GM19328 (cell line): ENCODE results near the gene SLC15A5.

Source experiments
- ATAC-seq: cut with Tn5 transposase; IDR thresholded peaks from one replicate; pipeline ENCODE4 v1.9.1; 2021; ENCODE audit warnings: mild to moderate bottlenecking, moderate library complexity; ENCODE audit not compliant: unreplicated experiment

The SLC15A5 gene, protein sequence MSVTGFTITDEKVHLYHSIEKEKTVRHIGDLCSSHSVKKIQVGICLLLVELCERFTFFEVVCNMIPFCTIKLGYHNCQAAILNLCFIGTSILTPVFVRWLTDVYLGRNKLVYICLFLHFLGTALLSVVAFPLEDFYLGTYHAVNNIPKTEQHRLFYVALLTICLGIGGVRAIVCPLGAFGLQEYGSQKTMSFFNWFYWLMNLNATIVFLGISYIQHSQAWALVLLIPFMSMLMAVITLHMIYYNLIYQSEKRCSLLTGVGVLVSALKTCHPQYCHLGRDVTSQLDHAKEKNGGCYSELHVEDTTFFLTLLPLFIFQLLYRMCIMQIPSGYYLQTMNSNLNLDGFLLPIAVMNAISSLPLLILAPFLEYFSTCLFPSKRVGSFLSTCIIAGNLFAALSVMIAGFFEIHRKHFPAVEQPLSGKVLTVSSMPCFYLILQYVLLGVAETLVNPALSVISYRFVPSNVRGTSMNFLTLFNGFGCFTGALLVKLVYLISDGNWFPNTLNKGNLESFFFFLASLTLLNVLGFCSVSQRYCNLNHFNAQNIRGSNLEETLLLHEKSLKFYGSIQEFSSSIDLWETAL

DNA sequence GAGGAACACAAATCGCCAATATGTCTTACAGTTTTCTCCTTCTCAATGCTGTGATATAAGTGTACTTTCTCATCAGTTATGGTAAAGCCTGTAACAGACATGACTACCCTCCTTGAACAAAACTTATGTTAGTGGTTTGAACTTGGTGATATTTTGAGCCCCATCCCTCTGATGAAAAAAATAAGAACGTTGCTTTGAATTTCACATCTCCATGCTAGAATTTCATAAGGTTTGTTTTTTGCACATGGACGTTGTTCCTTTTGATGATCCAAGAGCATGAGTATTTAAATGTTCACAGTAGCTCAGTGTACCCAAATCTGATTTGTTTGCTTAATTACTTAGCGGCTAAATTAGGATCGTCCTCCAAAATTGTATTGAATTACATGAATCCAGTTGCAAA is at the start of gene SLC15A5:
Gene SLC15A5, minus strand, starts transcription at position 101 of the 400 bp plus-strand sequence. Its CDS starts 0 bp downstream, at position 101.
- no peak for ATAC-seq

DNA sequence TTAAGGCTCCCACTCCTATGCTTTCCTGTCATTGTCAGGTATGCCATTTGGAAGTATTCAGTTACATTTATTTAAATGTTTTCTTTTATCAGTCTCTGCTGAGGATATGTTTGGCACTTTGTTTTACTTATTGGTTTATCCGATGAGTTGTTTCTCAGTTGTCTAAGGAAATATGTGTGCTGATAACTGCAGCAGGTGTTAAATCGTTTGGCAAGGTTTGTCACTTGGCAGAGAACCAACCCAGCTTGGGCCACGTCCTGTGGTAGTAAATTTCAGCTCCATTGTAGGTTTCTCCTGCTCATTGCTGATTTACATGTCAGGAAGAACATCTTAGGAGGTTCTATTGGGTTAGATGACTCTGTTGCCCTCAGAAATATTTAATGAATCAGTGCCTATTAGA is 47.9 kb upstream of the SLC15A5 start:
- no peak for ATAC-seq

DNA sequence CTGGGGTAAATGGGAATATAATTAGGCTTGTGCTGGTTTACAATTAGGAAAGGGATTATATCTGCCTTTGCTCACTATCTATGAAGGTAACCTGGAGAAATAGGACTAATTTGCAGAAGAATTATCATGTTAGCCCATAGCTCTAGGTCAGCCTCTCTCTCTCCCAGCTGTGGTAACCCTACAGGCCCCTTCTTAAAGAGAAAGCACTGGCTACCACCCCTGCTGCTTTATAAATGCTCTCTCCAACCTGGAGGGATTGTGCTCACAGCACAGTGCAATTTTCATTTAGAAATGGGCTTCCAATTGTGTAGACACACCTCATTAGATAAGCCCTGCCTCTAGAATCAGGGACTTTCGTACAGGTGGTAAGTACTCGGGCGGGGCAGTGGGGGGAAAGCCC is 47.3 kb upstream of the SLC15A5 start:
- ATAC-seq = no peak

DNA sequence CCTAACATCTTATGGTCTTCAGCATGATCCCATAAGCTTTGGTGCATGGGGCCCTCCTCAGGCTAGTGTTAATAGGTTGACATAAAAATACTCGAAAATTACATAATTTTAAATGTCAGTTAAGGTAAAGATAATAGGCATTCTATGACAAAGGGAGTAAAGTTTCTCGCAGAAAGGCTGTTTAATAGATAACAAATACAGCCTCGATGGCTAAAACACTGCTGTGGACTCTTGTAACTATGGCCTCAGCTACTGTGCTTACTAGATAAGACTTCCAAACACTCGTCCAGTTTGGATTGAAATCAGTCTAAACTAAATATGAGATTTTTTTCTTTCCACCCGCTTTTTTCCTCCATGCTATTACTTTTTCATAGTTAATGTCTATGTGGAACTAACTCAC is 46.8 kb upstream of the SLC15A5 start:
- ATAC-seq = no peak

DNA sequence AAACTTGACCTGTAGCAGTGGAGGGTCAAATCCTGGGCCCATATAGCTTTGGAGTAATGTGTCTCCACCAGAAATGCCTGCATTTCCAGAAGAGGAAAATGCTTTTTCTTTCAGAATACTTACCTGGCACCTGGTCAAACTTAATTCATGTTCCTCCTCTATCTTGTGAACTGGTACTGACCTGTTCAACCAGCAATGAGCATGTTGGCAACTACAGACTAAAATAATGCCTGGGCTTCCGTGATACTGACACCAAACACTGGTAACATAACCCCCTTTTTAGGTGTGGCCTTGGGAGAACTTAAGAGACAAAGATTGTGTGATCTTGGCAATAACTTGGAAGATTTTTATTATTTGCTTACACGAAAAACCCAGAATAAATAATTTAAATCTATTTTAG is 46.2 kb upstream of the SLC15A5 start:
- ATAC-seq = no peak

DNA sequence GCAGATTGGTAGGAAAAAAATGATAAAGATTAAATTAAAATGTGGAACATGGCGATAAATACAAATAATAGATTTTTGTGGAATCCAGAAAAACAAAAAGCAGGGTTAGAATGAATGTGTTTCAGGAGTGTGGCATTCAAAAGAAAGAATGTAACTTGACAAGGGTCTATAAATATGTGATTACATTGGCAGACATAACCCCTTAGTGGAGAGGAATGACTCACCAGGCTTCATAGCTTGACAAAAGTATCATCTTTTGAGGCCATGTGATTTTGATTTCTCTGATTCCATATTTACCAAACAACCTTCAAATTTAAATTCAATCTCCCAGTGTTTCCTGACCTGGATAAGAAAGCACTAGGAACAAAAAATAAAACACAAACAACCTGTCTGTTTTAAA is 45.5 kb upstream of the SLC15A5 start:
- no peak for ATAC-seq

DNA sequence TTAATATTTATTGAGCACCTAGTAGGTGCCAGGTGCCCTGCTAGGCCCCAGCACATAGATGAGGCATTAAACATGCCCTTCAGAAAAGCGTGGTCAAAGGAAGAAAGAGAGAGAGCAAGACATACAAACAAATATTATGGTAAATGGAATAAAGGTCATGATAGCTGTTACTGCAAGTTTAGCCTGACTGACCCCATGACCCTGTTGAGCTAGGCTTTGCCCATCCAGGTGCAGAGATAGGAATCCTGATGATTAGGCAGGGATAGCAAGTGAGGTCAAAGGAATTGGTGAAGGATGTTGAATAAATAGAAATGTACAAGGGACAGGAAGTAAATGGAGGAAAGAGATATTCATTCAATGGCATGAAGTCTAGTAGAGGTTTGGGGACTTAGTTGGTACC is 33.4 kb upstream of the SLC15A5 start:
- ATAC-seq = no peak

DNA sequence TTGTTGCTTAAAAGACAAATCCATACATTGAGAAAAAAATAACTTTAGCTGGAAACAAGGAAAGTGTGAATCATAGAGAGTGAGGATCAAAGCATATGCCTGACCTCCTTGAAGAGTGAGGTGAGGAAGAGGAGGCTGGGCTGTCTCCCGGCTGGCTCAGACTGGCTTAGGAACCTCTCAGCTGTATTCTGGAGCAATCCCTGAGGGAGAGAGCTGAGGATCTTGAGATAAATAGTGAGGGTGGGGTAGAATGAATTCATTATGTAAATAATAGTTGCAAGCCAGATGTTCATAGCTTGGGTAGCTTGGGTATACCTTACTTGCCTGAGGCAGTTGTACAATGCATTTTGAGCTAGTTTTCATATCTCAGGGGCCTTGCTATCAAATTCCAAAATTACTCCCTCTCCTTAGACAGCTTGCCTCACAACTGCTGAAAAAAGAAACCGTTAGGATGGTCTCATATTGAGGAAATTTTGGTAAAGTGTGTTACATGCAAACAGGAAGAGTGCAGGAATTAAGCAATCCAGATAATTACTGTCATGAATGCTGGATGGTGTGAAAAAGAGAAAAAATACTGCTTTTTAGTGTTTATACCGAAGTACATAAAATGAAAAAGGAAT is 30.5 kb upstream of the SLC15A5 start:
- no peak for ATAC-seq

DNA sequence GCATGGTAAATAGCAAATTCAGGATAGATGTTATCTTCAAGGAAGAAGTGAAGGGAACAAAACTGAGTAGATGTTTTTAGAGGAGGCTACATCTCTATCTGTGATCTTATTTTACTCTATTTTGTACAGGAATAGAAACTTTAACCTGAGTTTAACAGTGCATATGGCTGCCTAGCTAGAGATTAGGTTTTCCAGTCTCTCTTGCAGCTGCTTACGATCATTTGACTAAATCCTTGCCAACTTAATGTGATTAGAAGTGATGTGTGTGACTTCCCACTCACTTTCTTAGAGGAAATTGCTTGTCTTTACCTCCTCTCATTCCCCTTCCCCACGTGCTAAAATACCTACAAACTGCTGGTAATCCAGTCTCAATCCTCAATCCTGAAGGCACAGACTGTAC is 26.5 kb upstream of the SLC15A5 start:
- ATAC-seq = no peak

DNA sequence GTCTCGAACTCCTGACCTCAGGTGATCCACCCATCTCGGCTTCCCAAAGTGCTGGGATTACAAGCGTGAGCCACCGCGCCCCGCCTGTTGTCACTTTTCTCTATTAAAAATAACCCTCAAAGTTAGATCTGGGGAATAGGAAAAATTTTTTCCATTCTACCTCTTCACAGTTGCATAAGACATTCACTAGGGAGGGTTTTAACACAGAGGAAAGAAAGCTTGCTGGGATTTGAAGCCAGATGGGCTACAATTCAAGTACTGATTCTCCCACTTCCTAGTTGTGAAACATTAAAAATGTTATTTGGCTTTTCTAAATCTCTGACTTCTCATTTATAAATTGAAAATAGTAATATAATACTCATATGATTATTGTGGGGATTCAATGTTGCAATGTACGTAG is 23.3 kb upstream of the SLC15A5 start:
- ATAC-seq = no peak

DNA sequence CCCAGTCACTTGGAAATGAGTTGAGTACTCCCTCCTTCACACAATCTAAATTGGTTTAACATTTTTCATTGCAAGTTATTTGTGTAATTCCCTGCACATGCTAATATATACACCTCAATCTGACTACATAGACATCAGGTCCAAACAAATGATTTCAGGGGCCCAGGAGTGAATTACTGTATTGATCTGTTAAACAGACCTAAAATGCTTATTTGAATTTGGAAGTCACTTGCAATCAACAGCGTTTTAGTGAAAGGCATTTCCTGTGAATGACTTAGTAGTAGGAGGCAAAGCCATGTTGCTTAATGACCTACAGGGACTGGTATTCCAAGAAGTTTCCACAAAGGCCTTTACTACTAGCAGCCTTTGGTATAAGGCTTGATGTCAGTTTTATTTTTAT is 22.6 kb upstream of the SLC15A5 start:
- no peak for ATAC-seq

DNA sequence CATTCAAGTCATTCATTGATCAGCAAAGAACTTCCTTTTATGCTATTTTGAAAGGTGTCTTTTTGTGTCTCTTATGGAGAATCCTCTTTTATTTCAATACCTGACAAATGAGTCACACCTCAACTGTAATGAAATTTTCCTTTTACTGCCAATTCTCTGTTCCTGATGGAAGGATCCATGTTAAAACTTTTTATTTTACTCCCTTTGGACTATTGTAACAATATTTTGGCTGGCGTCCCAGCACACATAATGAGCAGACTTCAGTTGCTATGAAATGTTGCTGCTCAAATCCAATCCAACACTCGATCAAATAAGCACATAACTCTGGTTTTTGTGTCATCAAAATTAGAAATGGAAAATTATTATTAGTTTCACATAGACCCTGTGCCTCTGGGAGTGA is 21.9 kb upstream of the SLC15A5 start:
- no peak for ATAC-seq

DNA sequence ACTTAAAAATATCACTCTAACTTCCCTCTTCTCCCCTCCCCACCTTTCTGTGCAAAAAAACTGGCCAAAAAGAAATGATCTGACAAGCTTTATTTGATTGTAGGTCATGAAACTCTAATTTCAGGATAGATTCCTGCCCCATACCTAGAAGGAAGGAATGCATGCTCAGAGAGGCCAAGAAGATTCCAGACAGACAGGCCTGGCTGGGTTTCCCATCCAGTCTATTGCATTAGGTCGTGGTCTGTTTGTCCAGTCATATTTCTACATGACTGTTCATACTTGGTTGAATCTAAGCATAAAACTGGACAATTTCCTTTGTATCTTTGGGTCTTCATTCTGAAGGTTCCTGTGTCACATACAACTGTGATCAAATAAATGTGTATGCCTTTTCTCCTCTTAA is 20.0 kb upstream of the SLC15A5 start:
- no peak for ATAC-seq

DNA sequence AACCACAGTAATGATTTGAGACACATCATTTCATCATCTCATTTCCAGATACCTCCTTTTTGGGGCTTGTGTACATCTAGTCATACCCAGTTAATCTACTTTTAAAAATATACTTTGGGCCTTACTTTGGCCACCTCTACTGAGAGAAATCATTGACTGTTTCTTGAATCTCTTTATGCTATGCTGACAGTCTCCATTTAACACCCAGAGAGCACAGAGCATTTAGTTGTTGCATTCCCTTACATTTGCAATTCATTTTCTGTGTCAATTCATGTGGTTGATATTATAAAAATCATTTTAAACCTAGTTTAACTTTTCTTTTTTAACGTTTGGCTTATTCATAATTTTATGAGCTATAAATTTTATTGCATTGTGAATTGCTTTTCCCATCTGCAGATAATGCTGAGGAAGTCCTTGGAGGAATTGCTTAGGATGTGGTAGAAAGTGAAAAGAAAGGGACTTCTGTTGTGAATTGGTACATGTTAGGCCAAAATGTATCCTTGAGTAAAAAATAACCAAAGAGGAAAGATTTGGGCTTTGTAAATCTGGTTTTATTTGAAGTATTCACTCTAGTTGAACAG is 17.0 kb upstream of the SLC15A5 start:
- no peak for ATAC-seq

DNA sequence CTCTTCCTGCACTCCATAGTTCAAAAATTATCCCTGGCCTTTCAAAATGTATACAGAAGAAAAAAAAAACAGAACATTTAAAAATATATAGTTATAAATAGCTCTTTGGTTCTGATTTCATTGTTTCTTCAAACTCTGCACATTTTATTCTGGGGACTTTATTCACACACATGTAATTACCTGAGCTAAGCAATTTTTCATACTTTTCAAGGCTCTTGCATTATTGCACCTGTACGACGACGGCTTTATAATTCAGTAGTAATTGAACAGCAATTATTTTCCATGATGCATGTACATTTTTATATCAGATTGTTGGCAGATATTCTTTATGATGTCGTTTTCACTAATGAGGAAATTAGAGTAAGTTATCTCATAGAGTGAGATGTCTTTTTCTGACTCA is 13.5 kb upstream of the SLC15A5 start:
- no peak for ATAC-seq

DNA sequence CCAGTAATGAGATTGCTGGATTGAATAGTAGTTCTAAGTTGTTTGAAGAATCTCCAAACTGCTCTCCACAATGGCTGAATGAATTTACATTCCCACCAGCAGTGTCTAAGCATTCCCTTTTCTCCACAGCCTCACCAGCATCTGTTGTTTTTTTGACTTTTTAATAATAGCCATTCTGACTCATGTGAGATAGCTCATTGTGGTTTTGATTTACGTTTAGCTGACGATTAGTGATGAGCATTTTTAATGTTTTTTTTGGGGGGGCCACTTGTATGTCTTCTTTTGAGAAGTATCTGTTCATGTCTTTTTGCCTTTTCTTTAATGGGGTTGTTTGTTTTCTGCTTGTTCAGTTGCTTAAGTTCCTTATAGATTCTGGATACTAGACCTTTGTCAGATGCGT is 8.1 kb upstream of the SLC15A5 start:
- ATAC-seq = no peak

DNA sequence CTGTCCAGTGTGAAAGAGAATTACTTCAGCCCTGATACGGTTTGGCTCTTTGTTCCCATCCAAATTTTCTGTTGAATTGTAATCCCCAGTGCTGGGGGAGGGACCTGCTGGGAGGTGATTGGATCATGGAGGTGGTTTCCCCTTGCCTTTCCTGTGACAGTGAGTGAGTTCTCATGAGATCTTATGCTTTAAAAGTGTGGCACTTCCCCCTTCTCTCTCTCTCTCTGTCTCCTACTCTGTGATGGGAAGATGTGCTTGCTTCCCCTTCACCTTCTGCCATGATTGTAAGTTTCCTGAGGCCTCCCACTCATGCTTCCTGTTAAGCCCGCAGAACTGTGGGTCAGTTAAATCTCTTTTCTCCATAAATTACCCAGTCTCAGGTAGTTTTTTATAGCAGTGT is 5.5 kb upstream of the SLC15A5 start:
- ATAC-seq = no peak

DNA sequence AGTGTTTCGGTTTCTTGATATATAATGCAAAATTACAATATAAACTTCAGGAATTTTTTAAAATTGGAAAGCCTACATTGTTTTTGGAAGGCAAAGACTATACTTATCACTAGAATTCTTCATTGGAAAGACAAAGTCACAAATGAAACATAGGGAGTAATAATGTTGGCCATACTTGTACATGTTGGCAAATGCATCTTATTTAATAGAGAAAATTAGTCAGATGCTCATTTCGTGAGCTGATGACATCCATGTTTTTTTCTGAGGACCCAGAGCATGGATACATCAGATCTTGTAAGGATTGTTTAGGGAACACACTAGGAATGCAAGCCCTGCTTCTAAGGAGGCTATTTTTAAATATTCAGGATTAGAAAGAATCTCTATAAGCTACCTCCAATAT is 4.6 kb upstream of the SLC15A5 start:
- no peak for ATAC-seq

DNA sequence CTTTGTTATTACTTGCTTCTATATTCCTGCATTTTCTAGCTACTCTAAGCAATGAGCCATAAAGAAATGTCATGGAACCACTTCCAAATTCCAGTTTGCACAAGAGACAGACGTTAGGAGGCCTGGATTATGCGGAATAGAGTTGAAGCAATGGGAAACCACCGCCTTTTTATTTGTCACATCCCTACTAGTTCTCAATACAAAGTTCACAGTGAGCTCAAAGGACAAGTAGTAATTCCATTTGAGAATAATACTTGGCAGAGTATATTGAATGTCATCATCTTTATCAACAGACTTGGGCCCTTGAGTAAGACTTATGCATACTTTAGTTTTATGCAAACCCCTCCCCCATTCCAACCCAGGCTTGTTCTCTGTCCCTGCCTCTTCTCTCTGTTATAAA is 3.7 kb upstream of the SLC15A5 start:
- ATAC-seq = no peak

DNA sequence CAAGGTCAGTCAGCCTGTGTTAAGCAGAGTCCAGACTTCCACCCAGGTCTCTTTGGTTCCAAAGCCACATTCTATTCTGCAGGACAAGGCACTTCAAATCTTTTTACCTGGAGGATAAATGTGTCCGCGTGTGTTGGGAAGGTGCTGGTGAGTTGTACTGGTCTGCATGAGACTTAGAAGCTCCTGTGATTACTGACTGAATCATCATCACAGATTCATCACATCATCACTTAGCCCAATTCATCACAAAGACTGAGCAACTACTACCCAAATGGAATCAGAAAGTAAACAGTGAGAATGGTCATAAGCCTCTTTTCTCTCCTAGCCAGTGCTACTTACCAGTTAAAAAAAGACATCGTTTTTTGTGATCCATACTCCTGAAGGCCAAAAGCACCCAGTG is 5.3 kb downstream of the SLC15A5 start:
- no peak for ATAC-seq

DNA sequence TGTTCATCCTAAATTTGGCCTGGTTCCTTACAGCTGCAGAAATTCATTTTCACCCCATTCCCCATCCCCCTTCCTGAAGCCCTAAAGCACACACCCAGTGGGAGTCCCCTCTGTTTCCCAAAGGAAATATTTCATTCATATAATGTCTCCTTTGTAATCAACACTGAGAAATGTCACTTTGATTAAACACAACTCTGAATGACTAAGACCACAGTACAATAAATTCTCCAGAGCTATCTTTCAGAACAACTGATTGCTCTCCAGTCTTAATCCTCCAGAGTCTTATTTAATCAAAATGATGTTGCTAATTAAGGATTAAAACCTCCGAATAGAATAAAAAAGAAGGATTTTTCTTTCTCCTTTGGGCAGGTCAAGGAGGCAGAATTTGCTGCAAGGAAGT is 6.4 kb downstream of the SLC15A5 start:
- no peak for ATAC-seq

DNA sequence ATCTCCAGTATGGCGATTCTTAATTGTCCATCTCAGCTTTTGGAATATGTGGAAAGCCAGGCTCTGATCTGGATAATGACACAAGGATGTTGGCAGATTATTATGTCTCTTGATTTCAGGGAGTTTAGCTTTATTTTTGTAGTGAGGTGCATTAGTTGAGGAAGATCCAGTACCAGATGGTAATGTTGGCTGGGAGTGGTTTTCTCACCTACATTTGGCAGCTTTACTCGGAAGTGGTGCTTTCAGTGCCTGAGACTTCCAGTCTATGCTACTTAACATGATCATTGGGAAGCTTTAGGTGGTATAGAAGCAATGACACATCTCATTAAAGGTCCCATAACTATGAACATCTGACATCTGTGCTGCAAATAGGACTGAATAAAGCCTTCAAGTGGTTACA is 7.5 kb downstream of the SLC15A5 start:
- no peak for ATAC-seq
